ENCODE data around the gene AUTS2.

AUTS2 gene

GRCh38 chr7:70294211-70294911 is 696.1 kb downstream of the AUTS2 start:
- peaks cover 9% of the 10 kb centered on the region for H3K36me3 Mint-ChIP-seq (ENCODE audit: low read depth)
- DNase-seq = no peak
- no peak for TF ChIP-seq CTCF (IDR thresholded peaks at IDR 0.05)
- H3K9me3 Mint-ChIP-seq = peaks cover 3% of the 10 kb centered on the region
- H3K27me3 Mint-ChIP-seq (ENCODE audit: low read depth, poor library complexity) = peaks cover 7% of the 10 kb centered on the region
- no peak overlapping the region for H3K27ac Mint-ChIP-seq
- H3K4me3 Mint-ChIP-seq = no peak overlapping the region
- no peaks in the 10 kb centered on the region for H3K4me1 Mint-ChIP-seq

- no peak overlapping the region for H3K27ac Mint-ChIP-seq
- peaks cover 3% of the 10 kb centered on the region for H3K9me3 Mint-ChIP-seq
- H3K27me3 Mint-ChIP-seq (ENCODE audit: low read depth, poor library complexity) = peaks cover 11% of the 10 kb centered on the region
- H3K4me3 Mint-ChIP-seq = no peak overlapping the region
- no peak for TF ChIP-seq CTCF (IDR thresholded peaks at IDR 0.05)
- DNase-seq = no peak
- peaks cover 9% of the 10 kb centered on the region for H3K36me3 Mint-ChIP-seq (ENCODE audit: low read depth)
- no peaks in the 10 kb centered on the region for H3K4me1 Mint-ChIP-seq
These were observed 700.7 kb downstream of the AUTS2 start for GRCh38 chr7:70298780-70299471.

GRCh38 chr7:70299472-70299807 is 701.2 kb downstream of the AUTS2 start:
- peaks cover 3% of the 10 kb centered on the region for H3K9me3 Mint-ChIP-seq
- H3K4me3 Mint-ChIP-seq = no peak overlapping the region
- H3K36me3 Mint-ChIP-seq (ENCODE audit: low read depth) = peaks cover 9% of the 10 kb centered on the region
- no peak for TF ChIP-seq CTCF (IDR thresholded peaks at IDR 0.05)
- DNase-seq = no peak
- no peak overlapping the region for H3K27ac Mint-ChIP-seq
- H3K27me3 Mint-ChIP-seq (ENCODE audit: low read depth, poor library complexity) = peaks cover 11% of the 10 kb centered on the region
- no peaks in the 10 kb centered on the region for H3K4me1 Mint-ChIP-seq

- no peak overlapping the region for H3K27ac Mint-ChIP-seq
- no peak for TF ChIP-seq CTCF (IDR thresholded peaks at IDR 0.05)
- H3K27me3 Mint-ChIP-seq (ENCODE audit: low read depth, poor library complexity) = peaks cover 11% of the 10 kb centered on the region
- no peak overlapping the region for H3K4me3 Mint-ChIP-seq
- H3K36me3 Mint-ChIP-seq (ENCODE audit: low read depth) = peaks cover 16% of the 10 kb centered on the region
- peaks cover 9% of the 10 kb centered on the region for H3K9me3 Mint-ChIP-seq
- DNase-seq = no peak
- H3K4me1 Mint-ChIP-seq = no peaks in the 10 kb centered on the region
These were observed 703.5 kb downstream of the AUTS2 start for GRCh38 chr7:70301673-70302185.

- H3K9me3 Mint-ChIP-seq = peaks cover 6% of the 10 kb centered on the region
- DNase-seq = no peak
- no peak for TF ChIP-seq CTCF (IDR thresholded peaks at IDR 0.05)
- H3K4me3 Mint-ChIP-seq = no peak overlapping the region
- H3K27ac Mint-ChIP-seq = no peak overlapping the region
- no peaks in the 10 kb centered on the region for H3K4me1 Mint-ChIP-seq
- peaks cover 4% of the 10 kb centered on the region for H3K27me3 Mint-ChIP-seq (ENCODE audit: low read depth, poor library complexity)
- H3K36me3 Mint-ChIP-seq (ENCODE audit: low read depth) = peaks cover 7% of the 10 kb centered on the region
These were observed 705.0 kb downstream of the AUTS2 start for GRCh38 chr7:70303309-70303708.
